ENCODE measurements around the gene SPAG16.

The SPAG16 gene

DNA sequence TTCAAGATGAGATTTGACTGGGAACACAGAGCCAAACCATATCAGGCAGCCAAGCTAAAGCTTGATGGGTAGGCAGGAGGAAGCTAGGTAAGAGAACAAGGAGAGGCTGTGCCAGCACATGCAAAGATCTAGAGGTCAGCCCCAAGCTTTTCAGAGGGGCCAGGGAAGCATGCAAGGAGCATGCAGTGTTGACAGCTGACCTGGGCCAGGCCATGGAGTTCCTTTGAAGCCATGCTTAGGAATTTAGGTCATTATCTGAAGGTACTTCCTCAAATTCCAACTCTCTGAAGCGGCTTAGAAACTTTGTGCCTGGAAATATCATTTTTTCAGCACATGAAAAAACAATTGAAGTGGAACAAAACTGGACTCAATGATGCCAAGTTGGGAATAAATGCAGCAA, 130.8 kb downstream of the SPAG16 start:
- no peak for DNase-seq

DNA sequence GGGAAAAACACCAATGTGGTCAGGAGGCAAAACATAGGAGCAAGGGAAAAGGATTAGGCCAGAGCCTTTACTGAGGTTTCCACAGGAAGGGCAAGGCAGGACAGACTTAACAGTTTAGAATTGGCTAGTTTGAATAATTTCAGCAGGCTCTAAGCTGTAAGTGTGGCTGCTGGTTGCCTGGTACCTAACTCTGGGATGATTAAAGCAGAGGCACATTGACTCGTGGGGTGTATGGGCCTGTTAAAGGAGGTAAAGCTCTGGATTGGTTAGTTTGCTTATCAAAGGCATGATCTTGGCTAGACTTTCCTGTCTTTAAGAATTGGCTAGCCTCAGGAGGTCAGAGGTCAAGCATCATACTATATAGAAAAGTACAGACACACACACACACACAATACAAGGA, 132.6 kb downstream of the SPAG16 start:
- DNase-seq: no peak

DNA sequence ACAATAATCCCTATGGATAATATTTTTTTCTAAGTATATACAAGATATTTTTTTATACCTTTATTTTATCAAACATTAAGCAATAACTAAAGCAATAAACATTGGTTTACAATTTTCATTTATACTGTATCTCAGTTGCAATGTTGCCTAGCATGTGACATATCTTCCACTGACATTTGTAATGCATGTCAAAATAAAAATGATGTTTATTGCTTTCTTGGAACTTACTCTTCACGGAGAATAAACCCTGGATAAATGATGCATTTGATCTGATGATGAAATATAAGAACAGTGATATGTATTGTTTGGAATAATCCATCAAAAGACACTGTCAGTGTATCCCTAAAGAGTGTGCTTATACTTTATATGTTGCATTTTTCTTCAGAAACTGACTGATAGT, 135.7 kb downstream of the SPAG16 start:
- no peak for DNase-seq

- DNase-seq: no peak
Observed at GRCh38 chr2:213420828-213421385, 136.6 kb downstream of the SPAG16 start.

- no peak for DNase-seq
Observed at GRCh38 chr2:213422211-213422610, 137.9 kb downstream of the SPAG16 start.

DNA sequence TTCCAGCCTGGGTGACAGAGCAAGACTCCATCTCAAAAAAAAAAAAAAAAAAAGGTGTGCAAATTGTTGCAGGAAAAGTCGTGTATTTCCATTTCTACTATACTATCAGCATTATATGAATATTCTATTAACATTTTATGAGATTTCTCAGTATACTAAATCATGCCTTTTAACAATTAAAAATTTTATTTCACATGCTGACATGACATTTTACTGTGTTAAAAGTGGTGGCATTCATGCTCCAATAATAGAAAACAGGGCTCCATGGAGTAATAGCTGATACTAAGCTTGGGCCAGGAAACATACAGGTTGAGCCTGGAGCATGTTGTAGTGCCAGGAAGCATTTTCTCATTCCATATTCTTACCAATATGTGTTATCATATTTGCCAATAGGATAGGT, 141.4 kb downstream of the SPAG16 start:
- DNase-seq: no peak

- DNase-seq: no peak
Observed at GRCh38 chr2:213429516-213429915, 145.3 kb downstream of the SPAG16 start.

DNA sequence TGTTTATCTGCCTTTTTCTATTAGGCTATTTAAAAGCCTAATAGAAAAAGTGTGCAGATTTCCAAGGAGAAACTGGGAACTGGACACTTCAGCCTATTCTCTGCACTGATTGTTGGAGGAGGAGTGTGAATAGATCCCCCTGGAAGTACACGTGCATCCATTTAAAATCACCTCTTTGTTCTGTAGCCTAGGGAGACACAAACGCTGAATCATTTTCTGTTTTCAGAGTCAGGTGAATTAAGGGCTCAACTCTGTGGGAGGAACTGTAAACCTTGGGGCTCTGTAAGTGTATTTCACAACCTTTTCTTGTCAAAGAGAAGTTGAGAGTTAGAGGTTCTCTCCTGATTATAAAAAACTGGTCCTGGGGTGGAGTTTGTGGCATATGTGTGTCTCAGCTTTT, 159.7 kb downstream of the SPAG16 start:
- DNase-seq: no peak

- DNase-seq: no peak
Observed at GRCh38 chr2:213451542-213452239, 167.4 kb downstream of the SPAG16 start.

GRCh38 chr2:213455316-213456008, 171.2 kb downstream of the SPAG16 start:
- DNase-seq: no peak

DNA sequence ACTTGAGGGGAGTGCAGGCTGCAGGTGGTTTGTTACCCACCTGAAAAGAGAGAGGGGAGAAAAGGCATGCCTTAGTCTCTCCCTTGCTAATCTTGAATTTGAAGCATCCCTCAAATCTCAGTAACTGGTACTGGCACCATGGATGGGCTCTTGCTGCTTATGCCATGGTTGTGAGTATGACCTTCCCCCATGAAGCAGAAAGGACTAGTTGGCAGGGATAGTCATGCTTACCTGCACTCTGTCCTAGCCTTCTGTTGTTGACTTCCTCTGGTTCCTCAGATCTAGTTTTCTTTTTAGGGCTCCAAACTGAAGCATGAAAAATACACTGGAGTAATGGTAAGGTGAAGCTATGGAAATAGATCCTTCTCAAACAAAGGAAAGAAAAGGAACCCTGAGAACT, 191.2 kb downstream of the SPAG16 start:
- DNase-seq: no peak

DNA sequence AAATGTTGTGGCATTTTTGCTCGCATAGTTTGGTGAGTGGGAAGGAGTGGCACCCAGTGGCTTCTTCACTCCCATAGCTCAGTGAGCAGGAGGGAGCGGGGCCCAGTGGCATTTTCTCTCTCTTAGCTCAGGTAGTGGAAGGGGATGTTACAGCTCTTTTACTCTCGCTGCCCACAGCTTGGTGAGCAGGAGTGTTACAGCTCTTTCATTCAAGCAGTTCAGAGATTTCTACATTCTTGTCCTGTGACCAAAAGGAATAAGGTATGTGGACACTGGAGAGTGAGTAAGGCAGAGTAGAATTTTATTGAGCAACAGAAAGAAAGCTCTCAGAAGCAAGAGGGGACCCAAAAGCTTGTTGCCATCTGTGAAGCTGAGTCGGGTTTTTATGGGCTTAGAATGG, 192.4 kb downstream of the SPAG16 start:
- DNase-seq: no peak

DNA sequence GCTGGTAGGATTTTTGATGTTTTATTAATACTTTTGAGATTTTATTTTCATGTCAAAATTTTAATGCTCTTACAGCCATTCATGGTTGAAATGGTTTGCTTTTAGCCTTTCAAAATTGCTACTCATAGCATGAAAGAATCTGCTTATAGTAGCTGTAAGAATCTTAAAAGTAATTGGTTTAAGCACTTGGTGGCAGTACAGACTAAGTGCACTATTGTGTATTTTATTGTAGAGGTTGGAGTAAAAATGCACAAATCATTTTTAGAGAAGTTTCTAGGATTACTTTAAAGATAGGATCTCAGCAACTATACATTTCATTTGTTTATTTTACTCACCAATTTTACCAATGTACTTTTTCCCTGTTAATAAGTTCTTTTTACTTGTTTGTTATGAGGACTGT, 205.8 kb downstream of the SPAG16 start:
- DNase-seq: no peak

DNA sequence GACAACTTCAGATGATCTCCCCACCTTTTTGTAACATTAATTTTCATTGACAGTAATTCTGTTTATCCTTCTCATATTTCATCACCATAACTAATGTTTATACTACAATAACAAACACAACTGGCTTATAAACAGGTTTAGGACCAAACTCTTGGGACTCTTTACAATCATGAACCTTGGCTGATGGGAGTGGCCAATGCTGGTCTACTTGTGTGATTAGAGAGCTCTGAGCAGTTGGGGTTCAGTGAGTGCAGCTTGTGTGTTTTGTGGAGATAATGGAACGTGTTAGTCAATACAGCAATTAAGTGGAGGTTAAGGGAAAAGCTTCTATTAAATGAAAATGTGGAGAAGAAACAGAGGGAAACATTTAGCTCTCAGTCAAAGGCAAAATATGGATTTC, 207.1 kb downstream of the SPAG16 start:
- no peak for DNase-seq

DNA sequence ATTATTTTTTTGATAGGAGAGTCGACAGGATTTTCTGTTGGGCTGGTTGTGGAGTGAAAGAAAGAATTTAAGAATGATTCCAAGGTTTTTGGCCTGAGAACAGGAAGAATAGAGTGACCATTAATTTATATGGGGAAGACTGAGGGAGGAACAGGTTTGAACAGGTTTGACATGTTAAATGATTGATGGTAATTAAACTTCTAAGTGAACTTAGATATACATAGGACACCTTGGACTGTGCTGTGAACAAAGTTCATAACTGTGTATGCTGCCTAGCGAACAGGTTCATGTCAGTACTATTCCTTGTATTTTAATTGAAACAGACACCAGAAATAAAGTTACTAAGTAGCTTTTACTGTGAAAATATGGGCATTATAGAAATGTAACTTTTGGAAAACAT, 212.0 kb downstream of the SPAG16 start:
- no peak for DNase-seq

- no peak for DNase-seq
Observed at GRCh38 chr2:213500881-213501280, 216.6 kb downstream of the SPAG16 start.

GRCh38 chr2:213524164-213524563, 239.9 kb downstream of the SPAG16 start:
- DNase-seq: no peak

- no peak for DNase-seq
Observed at GRCh38 chr2:213537579-213537978, 253.3 kb downstream of the SPAG16 start.

DNA sequence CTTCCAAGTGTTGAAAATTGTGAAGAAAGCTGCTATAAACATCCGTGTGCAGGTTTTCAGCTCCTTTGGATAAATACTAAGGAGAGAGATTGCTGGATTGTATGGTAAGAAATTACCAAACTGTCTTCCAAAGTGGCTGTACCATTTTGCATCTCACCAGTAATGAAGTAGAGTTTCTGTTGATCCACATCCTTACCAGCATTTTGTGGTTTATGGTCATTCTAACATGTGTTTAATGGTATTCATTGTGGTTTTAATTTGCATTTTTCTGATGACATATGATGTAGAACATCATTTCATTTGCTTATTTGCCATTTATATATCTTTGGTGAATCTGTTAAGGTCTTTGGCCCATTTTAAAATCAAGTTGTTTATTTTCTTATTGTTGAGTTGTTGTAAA, 260.7 kb downstream of the SPAG16 start:
- DNase-seq: no peak

GRCh38 chr2:213545481-213545880, 261.2 kb downstream of the SPAG16 start:
- DNase-seq: no peak

DNA sequence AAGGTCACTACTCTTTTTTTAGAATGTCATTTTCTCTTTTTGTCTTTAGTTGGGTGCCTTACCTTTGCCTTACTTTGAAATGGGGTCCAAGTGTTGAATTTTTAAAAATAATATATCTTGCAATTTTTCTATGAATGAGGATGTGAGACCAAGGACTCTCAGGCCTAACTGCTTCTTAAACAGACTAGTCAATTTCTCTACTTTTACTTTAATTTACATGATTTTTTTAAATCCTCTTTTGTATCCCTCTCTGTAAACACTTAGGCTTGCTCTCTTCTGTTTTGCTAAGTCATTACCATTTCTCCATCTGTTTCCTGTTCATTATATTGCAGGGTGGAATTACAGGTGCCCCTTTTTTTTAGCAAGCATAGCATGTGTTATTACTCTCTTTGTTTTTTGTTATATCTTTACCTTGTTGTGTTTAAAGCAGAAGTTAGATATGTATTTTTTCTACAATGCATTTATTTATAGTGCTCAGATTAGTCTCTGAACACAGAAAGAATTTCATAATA, 261.8 kb downstream of the SPAG16 start:
- DNase-seq: peak; percentile 31

DNA sequence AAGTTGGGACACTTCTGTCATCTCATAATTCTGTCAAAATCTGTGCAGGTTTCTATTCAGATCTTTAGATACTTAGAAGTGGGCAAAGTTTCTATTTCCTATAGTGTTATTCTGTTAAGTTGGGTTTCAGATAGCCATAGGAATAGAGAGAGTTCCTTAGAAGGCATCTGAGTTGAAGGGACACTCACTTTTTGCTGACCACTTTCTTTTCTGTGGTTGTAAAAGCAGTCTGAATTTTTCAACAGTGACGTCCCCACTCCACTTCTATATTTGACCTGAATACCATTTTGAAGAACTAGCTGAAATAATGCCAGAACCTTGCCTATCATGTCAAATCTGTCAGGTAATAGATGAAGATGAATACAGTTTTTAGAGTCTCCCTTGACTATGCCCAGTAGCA, 267.3 kb downstream of the SPAG16 start:
- DNase-seq: no peak

- DNase-seq: no peak
Observed at GRCh38 chr2:213559053-213559452, 274.8 kb downstream of the SPAG16 start.

GRCh38 chr2:213561759-213562158, 277.5 kb downstream of the SPAG16 start:
- no peak for DNase-seq
